HCT116 (cell line): ENCODE results near the gene PKNOX2. TPM values are rescaled to one million over a fixed set of nuclear protein-coding genes. Genes with fewer than 3 reads are reported as not detected.

ENCODE experiments used
- ATAC-seq: fragments of 200-7000 bp; cut with Tn5 transposase; 2 replicates; pipeline ENCODE4 v1.9.1; 2020; ENCODE audit warnings: mild to moderate bottlenecking, moderate library complexity
- BruUV-seq: library from RNA; stranded (reverse); fragments of 400-500 nt; replicated peaks from 2 replicates; lab custom pipeline; 2021; lab: Mats Ljungman, UMichigan
- CTCF ChIA-PET: fragments of 300-600 bp; sonication (Branson Sonifier 250); formaldehyde crosslinking; loops from one replicate; lab custom pipeline; 2021; ENCODE audit warnings: antibody characterized with exemption; lab: Charles Lee
- POLR2A ChIA-PET: fragments of 300-600, 350-600 bp; sonication (Branson Sonifier 250); formaldehyde crosslinking; loops from one replicate; lab custom pipeline; 2021; ENCODE audit warnings: antibody characterized with exemption; lab: Charles Lee
- RAD21 ChIA-PET, 2 experiments: fragments of 300-600 bp; sonication (Branson Sonifier 250); formaldehyde crosslinking; loops; one replicate each; lab custom pipeline; 2023; ENCODE audit warnings: low total read pairs in 2 of 2; ENCODE audit not compliant: uncharacterized antibody in 2 of 2, unreplicated experiment in 2 of 2, low non-redundant PET in 1 of 2; lab: Charles Lee
- DNase-seq: peaks from one replicate; pipeline ENCODE4 v3.0.0-alpha.2; 2010; ENCODE audit warnings: low read depth, low spot score
- H2AFZ ChIP-seq: fragments of 200-600 bp; shearing (Covaris generic), sonication (generic); 2 replicates; pipeline ENCODE4 v1.6.1; 2017; ENCODE audit warnings: low read depth, mixed run types, mixed read lengths, antibody characterized with exemption, low read length; ENCODE audit not compliant: poor library complexity, severe bottlenecking
- H3K27ac ChIP-seq: 2 replicates; pipeline ENCODE4 v1.5.1; 2012; ENCODE audit warnings: low read depth, low read length
- H3K27me3 ChIP-seq: fragments of 200-600 bp; sonication (generic); 2 replicates; pipeline ENCODE4 v1.6.1; 2016; ENCODE audit warnings: mixed run types, low read length, mixed read lengths; ENCODE audit not compliant: insufficient read depth
- H3K36me3 ChIP-seq, 2 experiments: fragments of 200-500 bp in 1 of 2; fragments of 200-600 bp in 1 of 2; sonication (Bioruptor generic) in 1 of 2; sonication (generic) in 1 of 2; 2 replicates each; pipeline versions ENCODE4 v1.5.1 to v1.6.1; 2014 to 2016; ENCODE audit warnings: low read length in 2 of 2, inconsistent platforms in 1 of 2, mixed read lengths in 1 of 2, mixed run types in 1 of 2; ENCODE audit not compliant: insufficient read depth in 2 of 2, control insufficient read depth in 1 of 2
- H3K4me1 ChIP-seq, 2 experiments: fragments of 200-600 bp in 1 of 2; sonication (generic) in 1 of 2; 2 replicates each; pipeline versions ENCODE4 v1.5.1 to v1.6.1; 2012 to 2017; ENCODE audit warnings: low read length in 2 of 2, inconsistent platforms in 1 of 2, mild to moderate bottlenecking in 1 of 2, mixed read lengths in 1 of 2, mixed run types in 1 of 2, moderate library complexity in 1 of 2; ENCODE audit not compliant: insufficient read depth in 2 of 2, control insufficient read depth in 1 of 2
- H3K4me2 ChIP-seq: fragments of 200-600 bp; sonication (generic); 2 replicates; pipeline ENCODE4 v1.6.1; 2017; ENCODE audit warnings: mixed run types, low read length, mixed read lengths
- H3K4me3 ChIP-seq, 2 experiments: fragments of 200-600 bp in 1 of 2; sonication (generic) in 1 of 2; replicated peaks in 1 of 2; 2 replicates each; pipeline ENCODE4 v1.5.1; 2011 to 2016; ENCODE audit warnings: low read length in 2 of 2, control low read depth in 1 of 2, low read depth in 1 of 2, mild to moderate bottlenecking in 1 of 2, mixed read lengths in 1 of 2, mixed run types in 1 of 2
- H3K79me2 ChIP-seq: fragments of 200-600 bp; sonication (generic); 2 replicates; pipeline ENCODE4 v1.6.1; 2017; ENCODE audit warnings: mild to moderate bottlenecking, mixed run types, low read length, moderate library complexity, mixed read lengths; ENCODE audit not compliant: insufficient read depth
- H3K9ac ChIP-seq: fragments of 200-600 bp; sonication (generic); 2 replicates; pipeline ENCODE4 v1.6.1; 2016; ENCODE audit warnings: low read length, mixed read lengths
- H3K9me2 ChIP-seq: fragments of 200-600 bp; sonication (generic), shearing (Covaris generic); 2 replicates; pipeline ENCODE4 v1.6.1; 2017; ENCODE audit warnings: mixed run types, mild to moderate bottlenecking, moderate library complexity; ENCODE audit not compliant: insufficient read depth
- H3K9me3 ChIP-seq, 2 experiments: fragments of 200-500 bp in 1 of 2; fragments of 200-600 bp in 1 of 2; sonication (Bioruptor generic) in 1 of 2; sonication (generic) in 1 of 2; 2 replicates each; pipeline ENCODE4 v1.6.1; 2014 to 2017; ENCODE audit warnings: low read length in 2 of 2, mixed read lengths in 2 of 2, inconsistent platforms in 1 of 2, low read depth in 1 of 2, mild to moderate bottlenecking in 1 of 2, mixed run types in 1 of 2, moderate library complexity in 1 of 2; ENCODE audit not compliant: control insufficient read depth in 1 of 2, insufficient read depth in 1 of 2
- H4K20me1 ChIP-seq: fragments of 200-600 bp; sonication (generic), shearing (Covaris generic); 2 replicates; pipeline ENCODE4 v1.6.1; 2017; ENCODE audit warnings: mixed run types, mild to moderate bottlenecking, moderate library complexity; ENCODE audit not compliant: insufficient read depth
- ATF3 ChIP-seq: IDR thresholded peaks from 2 replicates; pipeline ENCODE4 v1.6.1; 2012
- CBX3 ChIP-seq: IDR thresholded peaks from 2 replicates; pipeline ENCODE4 v1.6.1; 2012; ENCODE audit warnings: low read depth
- CEBPB ChIP-seq: IDR thresholded peaks from 2 replicates; pipeline ENCODE4 v1.6.1; 2012; ENCODE audit warnings: low read depth
- ELF1 ChIP-seq: IDR thresholded peaks from 2 replicates; pipeline ENCODE4 v1.6.1; 2012; ENCODE audit warnings: low read depth, borderline replicate concordance
- EZH2phosphoT487 ChIP-seq: fragments of 200-600 bp; IDR thresholded peaks from 2 replicates; pipeline ENCODE4 v1.6.1; 2018; ENCODE audit warnings: antibody characterized with exemption, borderline replicate concordance
- MAX ChIP-seq: IDR thresholded peaks from 2 replicates; pipeline ENCODE4 v1.6.1; 2012
- SP1 ChIP-seq: IDR thresholded peaks from 2 replicates; pipeline ENCODE4 v1.6.1; 2012; ENCODE audit warnings: low read depth
- SRF ChIP-seq: IDR thresholded peaks from 2 replicates; pipeline ENCODE4 v1.6.1; 2012; ENCODE audit warnings: low read depth
- YY1 ChIP-seq: IDR thresholded peaks from 2 replicates; pipeline ENCODE4 v1.6.1; 2011; ENCODE audit warnings: low read length, low read depth, moderate library complexity, mild to moderate bottlenecking; ENCODE audit not compliant: insufficient replicate concordance; ENCODE audit errors: extremely low read depth
- ZFX ChIP-seq: fragments of 450-650 bp; IDR thresholded peaks from 2 replicates; pipeline ENCODE4 v1.6.1; 2017
- ZNF274 ChIP-seq: fragments of 200-500 bp; sonication (Bioruptor generic); IDR thresholded peaks from 2 replicates; pipeline ENCODE4 v1.6.1; 2014; ENCODE audit warnings: mild to moderate bottlenecking, low read depth, low read length, inconsistent platforms
- intact Hi-C: fragments of 100-400 bp; cut with micrococcal nuclease; formaldehyde crosslinking; loops from 2 replicates; pipeline ENCODE4 v1.10.0; 2022
- total RNA-seq: library from RNA; stranded (reverse); gene quantifications from one replicate; pipeline ENCODE4 v1.2.1, GENCODE V29; 2021; ENCODE audit not compliant: unreplicated experiment
- TF ChIP-seq, protein P1 (sequence below): IDR thresholded peaks from 2 replicates; pipeline ENCODE4 v1.6.1; 2012; ENCODE audit warnings: low read depth

Gene PKNOX2
- total RNA-seq, 1 experiment from 2014 or later: 0.20 TPM

DNA sequence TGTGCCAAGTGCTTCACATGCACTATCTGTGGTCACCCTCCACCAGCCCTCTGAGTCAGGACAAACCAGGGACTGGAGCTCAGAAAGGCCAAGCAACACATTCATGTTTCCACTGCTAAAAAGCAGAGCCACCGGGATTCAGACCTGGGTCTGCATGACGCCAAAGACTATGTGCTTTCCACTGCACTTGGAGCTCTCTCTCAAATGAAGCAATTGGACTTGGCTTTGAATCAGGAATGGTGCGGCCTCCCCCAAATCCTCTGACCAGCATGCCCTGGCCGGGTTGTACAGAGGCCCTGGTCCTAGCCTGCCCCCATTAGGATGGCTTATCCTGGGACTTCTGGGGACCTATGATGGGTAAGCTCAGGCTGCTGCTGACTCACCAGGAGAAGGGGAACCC lies 80.7 kb downstream of the PKNOX2 start (continued):
- TF ChIP-seq ZNF274: no peak
- no peak for TF ChIP-seq SRF
- TF ChIP-seq ATF3: no peak
- TF ChIP-seq CBX3: no peak
- no peak for TF ChIP-seq ZFX
- TF ChIP-seq, all 23 proteins: peak for 0

DNA sequence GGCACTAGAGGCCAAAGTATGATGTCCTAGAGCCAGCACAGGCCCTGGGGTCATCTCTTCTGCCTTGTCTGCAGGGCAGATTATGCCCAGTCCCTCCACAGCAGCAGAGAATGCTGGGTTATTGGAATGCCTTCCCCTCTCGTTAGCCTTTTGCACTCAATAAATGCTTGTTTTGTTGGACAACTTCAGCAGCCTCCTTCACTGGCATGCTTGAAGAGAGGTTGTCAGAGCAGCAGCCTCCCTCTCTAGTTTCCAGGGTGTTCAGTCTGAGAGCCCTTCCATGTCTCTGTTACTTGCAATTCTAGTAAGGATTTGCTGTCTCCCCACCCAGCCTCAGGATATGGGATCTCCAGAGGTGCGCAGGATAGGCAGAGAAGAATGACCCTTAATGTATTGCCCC lies 82.9 kb downstream of the PKNOX2 start:
- Histone ChIP-seq H3K36me3 (no peaks in the 10 kb centered on the region), H4K20me1 (no peaks in the 10 kb centered on the region), H3K27me3 (peaks cover 5% of the 10 kb centered on the region; the same call in 1 of the 2 replicates), H3K4me2 (no peak overlapping the region), H2AFZ (no peak overlapping the region), H3K79me2 (no peaks in the 10 kb centered on the region), H3K27ac (no peak overlapping the region), H3K9ac (no peak overlapping the region), H3K9me3 (no peaks in the 10 kb centered on the region), H3K4me3 (no peak overlapping the region), H3K4me1 (no peaks in the 10 kb centered on the region), H3K9me2 (no peaks in the 10 kb centered on the region)
- ChIA-PET POLR2A (no interaction called here), CTCF (no interaction called here), RAD21 (no interaction called here)
- no peak for TF ChIP-seq CEBPB
- no peak for TF ChIP-seq EZH2phosphoT487
- no peak for TF ChIP-seq SP1
- TF ChIP-seq, protein P1, sequence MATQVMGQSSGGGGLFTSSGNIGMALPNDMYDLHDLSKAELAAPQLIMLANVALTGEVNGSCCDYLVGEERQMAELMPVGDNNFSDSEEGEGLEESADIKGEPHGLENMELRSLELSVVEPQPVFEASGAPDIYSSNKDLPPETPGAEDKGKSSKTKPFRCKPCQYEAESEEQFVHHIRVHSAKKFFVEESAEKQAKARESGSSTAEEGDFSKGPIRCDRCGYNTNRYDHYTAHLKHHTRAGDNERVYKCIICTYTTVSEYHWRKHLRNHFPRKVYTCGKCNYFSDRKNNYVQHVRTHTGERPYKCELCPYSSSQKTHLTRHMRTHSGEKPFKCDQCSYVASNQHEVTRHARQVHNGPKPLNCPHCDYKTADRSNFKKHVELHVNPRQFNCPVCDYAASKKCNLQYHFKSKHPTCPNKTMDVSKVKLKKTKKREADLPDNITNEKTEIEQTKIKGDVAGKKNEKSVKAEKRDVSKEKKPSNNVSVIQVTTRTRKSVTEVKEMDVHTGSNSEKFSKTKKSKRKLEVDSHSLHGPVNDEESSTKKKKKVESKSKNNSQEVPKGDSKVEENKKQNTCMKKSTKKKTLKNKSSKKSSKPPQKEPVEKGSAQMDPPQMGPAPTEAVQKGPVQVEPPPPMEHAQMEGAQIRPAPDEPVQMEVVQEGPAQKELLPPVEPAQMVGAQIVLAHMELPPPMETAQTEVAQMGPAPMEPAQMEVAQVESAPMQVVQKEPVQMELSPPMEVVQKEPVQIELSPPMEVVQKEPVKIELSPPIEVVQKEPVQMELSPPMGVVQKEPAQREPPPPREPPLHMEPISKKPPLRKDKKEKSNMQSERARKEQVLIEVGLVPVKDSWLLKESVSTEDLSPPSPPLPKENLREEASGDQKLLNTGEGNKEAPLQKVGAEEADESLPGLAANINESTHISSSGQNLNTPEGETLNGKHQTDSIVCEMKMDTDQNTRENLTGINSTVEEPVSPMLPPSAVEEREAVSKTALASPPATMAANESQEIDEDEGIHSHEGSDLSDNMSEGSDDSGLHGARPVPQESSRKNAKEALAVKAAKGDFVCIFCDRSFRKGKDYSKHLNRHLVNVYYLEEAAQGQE: no peak
- TF ChIP-seq ELF1: no peak
- TF ChIP-seq MAX: no peak
- no peak for TF ChIP-seq YY1
- intact Hi-C loops: no loop called here
- BruUV-seq: no TSS peak
- DNase-seq (no peak), ATAC-seq (no peak)
